H1 (cell line): Measurements from ENCODE around the gene ZFAND3. TPM values are rescaled to one million over a fixed set of nuclear protein-coding genes. Genes with fewer than 3 reads are reported as not detected.
A peak's percentile ranks its signal among the peaks of the same experiment; 100 is the strongest.

ENCODE experiments used
- CTCF ChIA-PET: fragments of 300-600 bp; sonication (Branson Sonifier 250); formaldehyde crosslinking; loops from one replicate; lab custom pipeline; 2021; ENCODE audit not compliant: partially characterized antibody; lab: Charles Lee
- POLR2A ChIA-PET: fragments of 300-600 bp; sonication (Branson Sonifier 250); formaldehyde crosslinking; loops from one replicate; lab custom pipeline; 2021; ENCODE audit warnings: inconsistent platforms; ENCODE audit not compliant: partially characterized antibody; lab: Charles Lee
- DNase-seq, 2 experiments: peaks; one replicate each; pipeline versions ENCODE4 v3.0.0 to v3.0.0-alpha.2; 2010 to 2022; ENCODE audit warnings: low spot score in 2 of 2, low read depth in 1 of 2, mixed read lengths in 1 of 2
- FAIRE-seq: peaks from 2 replicates; lab custom pipeline; 2011; peaks lifted over from hg19 to GRCh38; lab: Jason Lieb, UNC
- H2AFZ ChIP-seq: 2 replicates; pipeline ENCODE4 v1.8.1; 2012; ENCODE audit warnings: low read length, inconsistent platforms
- H2AK5ac ChIP-seq: 2 replicates; pipeline ENCODE4 v1.6.1; 2013; ENCODE audit warnings: low read depth, low read length
- H2BK120ac ChIP-seq: replicated peaks from 2 replicates; pipeline ENCODE3; 2013; ENCODE audit warnings: low read depth, low read length, inconsistent platforms
- H2BK12ac ChIP-seq: 2 replicates; pipeline ENCODE4 v1.6.1; 2013; ENCODE audit warnings: low read depth, low read length
- H2BK15ac ChIP-seq: 2 replicates; pipeline ENCODE4 v1.6.1; 2013; ENCODE audit warnings: low read length
- H2BK20ac ChIP-seq: 2 replicates; pipeline ENCODE4 v1.6.1; 2013; ENCODE audit warnings: low read length
- H2BK5ac ChIP-seq: 2 replicates; pipeline ENCODE4 v1.6.1; 2013; ENCODE audit warnings: low read depth, low read length
- H3K14ac ChIP-seq: 2 replicates; pipeline ENCODE4 v1.6.1; 2013; ENCODE audit warnings: inconsistent platforms; ENCODE audit not compliant: insufficient read length
- H3K18ac ChIP-seq: 2 replicates; pipeline ENCODE4 v1.6.1; 2013; ENCODE audit warnings: low read length; ENCODE audit errors: extremely low read depth
- H3K23ac ChIP-seq: 2 replicates; pipeline ENCODE4 v1.6.1; 2013; ENCODE audit warnings: inconsistent platforms; ENCODE audit not compliant: insufficient read length
- H3K23me2 ChIP-seq: 2 replicates; pipeline ENCODE4 v1.6.1; 2013; ENCODE audit warnings: low read depth, low read length
- H3K27ac ChIP-seq: 2 replicates; pipeline ENCODE4 v1.6.1; 2011; ENCODE audit warnings: low read depth, low read length, inconsistent platforms
- H3K27me3 ChIP-seq, 4 experiments: replicated peaks in 1 of 4; 1 replicate in 1 of 4; 2 replicates in 3 of 4; pipeline versions ENCODE4 v1.6.1 to v1.8.1; 2011 to 2013; ENCODE audit warnings: low read length in 3 of 4, mild to moderate bottlenecking in 3 of 4, inconsistent platforms in 2 of 4, mixed read lengths in 2 of 4, moderate library complexity in 1 of 4; ENCODE audit not compliant: control insufficient read depth in 3 of 4, insufficient read depth in 3 of 4; ENCODE audit errors: extremely low read depth in 1 of 4
- H3K36me3 ChIP-seq, 4 experiments: 2 replicates each; pipeline versions ENCODE4 v1.6.1 to v1.8.1; 2011 to 2013; ENCODE audit warnings: mild to moderate bottlenecking in 4 of 4, low read length in 3 of 4, moderate library complexity in 2 of 4, control low read depth in 1 of 4, inconsistent platforms in 1 of 4; ENCODE audit not compliant: insufficient read depth in 4 of 4, control insufficient read depth in 2 of 4
- H3K4ac ChIP-seq: replicated peaks from 2 replicates; pipeline ENCODE3; 2013; ENCODE audit warnings: low read length, low read depth, mixed read lengths, inconsistent platforms; ENCODE audit not compliant: insufficient read length
- H3K4me1 ChIP-seq, 4 experiments: replicated peaks in 1 of 4; 1 replicate in 1 of 4; 2 replicates in 3 of 4; pipeline versions ENCODE4 v1.6.1 to v1.8.1; 2011 to 2013; ENCODE audit warnings: low read length in 3 of 4, inconsistent platforms in 2 of 4, mixed read lengths in 1 of 4; ENCODE audit not compliant: insufficient read depth in 4 of 4, control insufficient read depth in 3 of 4
- H3K4me2 ChIP-seq, 2 experiments: 2 replicates each; pipeline versions ENCODE4 v1.6.1 to v1.8.1; 2011 to 2013; ENCODE audit warnings: low read depth in 2 of 2, low read length in 2 of 2, control low read depth in 1 of 2, inconsistent platforms in 1 of 2, mild to moderate bottlenecking in 1 of 2; ENCODE audit not compliant: insufficient read depth in 1 of 2
- H3K4me3 ChIP-seq, 4 experiments: fragments of 200-600, 300-600 bp in 1 of 4; sonication (generic), shearing (Covaris generic), sonication (Bioruptor Twin) in 1 of 4; 2 replicates each; pipeline versions ENCODE4 v1.5.1 to v1.8.1; 2011 to 2016; ENCODE audit warnings: low read length in 4 of 4, low read depth in 3 of 4, control low read depth in 2 of 4, inconsistent platforms in 2 of 4, mild to moderate bottlenecking in 2 of 4, mixed read lengths in 1 of 4, moderate library complexity in 1 of 4; ENCODE audit not compliant: insufficient read depth in 2 of 4; ENCODE audit errors: extremely low read depth in 1 of 4
- H3K56ac ChIP-seq: replicated peaks from 2 replicates; pipeline ENCODE3; 2013; ENCODE audit warnings: low read depth, mild to moderate bottlenecking, mixed read lengths, low read length, inconsistent platforms; ENCODE audit not compliant: insufficient read length
- H3K79me1 ChIP-seq: 2 replicates; pipeline ENCODE4 v1.6.1; 2013; ENCODE audit warnings: low read depth, low read length, control low read depth
- H3K79me2 ChIP-seq, 2 experiments: 2 replicates each; pipeline versions ENCODE4 v1.6.1 to v1.8.1; 2012 to 2013; ENCODE audit warnings: low read length in 2 of 2, mild to moderate bottlenecking in 2 of 2, inconsistent platforms in 1 of 2; ENCODE audit not compliant: insufficient read depth in 2 of 2, control insufficient read depth in 1 of 2
- H3K9ac ChIP-seq, 4 experiments: replicated peaks in 1 of 4; 1 replicate in 1 of 4; 2 replicates in 3 of 4; pipeline versions ENCODE4 v1.6.1 to v1.8.1; 2011 to 2013; ENCODE audit warnings: low read depth in 3 of 4, low read length in 3 of 4, control low read depth in 2 of 4, mild to moderate bottlenecking in 2 of 4, moderate library complexity in 2 of 4, inconsistent platforms in 1 of 4; ENCODE audit errors: extremely low read depth in 1 of 4
- H3K9me3 ChIP-seq, 2 experiments: 2 replicates each; pipeline versions ENCODE4 v1.6.1 to v1.8.1; 2012 to 2013; ENCODE audit warnings: mild to moderate bottlenecking in 2 of 2, moderate library complexity in 2 of 2, control low read depth in 1 of 2, inconsistent platforms in 1 of 2, low read depth in 1 of 2, low read length in 1 of 2, mixed read lengths in 1 of 2; ENCODE audit not compliant: insufficient read depth in 2 of 2
- H4K20me1 ChIP-seq, 2 experiments: replicated peaks in 1 of 2; 2 replicates each; pipeline versions ENCODE3 to v1.8.1; 2011 to 2013; ENCODE audit warnings: inconsistent platforms in 2 of 2, low read length in 2 of 2, mild to moderate bottlenecking in 1 of 2; ENCODE audit not compliant: insufficient read depth in 2 of 2, control insufficient read depth in 1 of 2
- H4K5ac ChIP-seq: 2 replicates; pipeline ENCODE4 v1.6.1; 2013; ENCODE audit warnings: low read length, low read depth, mixed read lengths, inconsistent platforms; ENCODE audit not compliant: insufficient read length
- H4K8ac ChIP-seq: 2 replicates; pipeline ENCODE4 v1.8.0; 2013; ENCODE audit warnings: mild to moderate bottlenecking, moderate library complexity, low read length, inconsistent platforms; ENCODE audit not compliant: insufficient read depth; ENCODE audit errors: extremely low read depth
- H4K91ac ChIP-seq: replicated peaks from 2 replicates; pipeline ENCODE3; 2013; ENCODE audit warnings: low read length, mixed read lengths, inconsistent platforms; ENCODE audit not compliant: insufficient read length
- BACH1 ChIP-seq: IDR thresholded peaks from 2 replicates; pipeline ENCODE4 v1.6.1; 2012; ENCODE audit warnings: low read length, improper control_type of control experiment
- CBX8 ChIP-seq: fragments of 300-800, 300-1000 bp; sonication (generic); IDR thresholded peaks from 2 replicates; pipeline ENCODE4 v1.7.1; 2016; ENCODE audit warnings: low read depth, low read length, borderline replicate concordance
- CREB1 ChIP-seq: IDR thresholded peaks from 2 replicates; pipeline ENCODE4 v1.6.1; 2012; ENCODE audit warnings: inconsistent platforms
- EGR1 ChIP-seq: IDR thresholded peaks from 2 replicates; pipeline ENCODE4 v1.6.1; 2011; ENCODE audit warnings: low read depth, low read length, borderline replicate concordance
- EZH2 ChIP-seq: fragments of 200-600 bp; sonication (generic); IDR thresholded peaks from 2 replicates; pipeline ENCODE4 v1.7.1; 2012; ENCODE audit warnings: low read depth, mild to moderate bottlenecking, moderate library complexity, low read length, inconsistent platforms; ENCODE audit not compliant: severe bottlenecking
- GABPA ChIP-seq: IDR thresholded peaks from 2 replicates; pipeline ENCODE4 v1.6.1; 2011; ENCODE audit warnings: mild to moderate bottlenecking, low read length, moderate library complexity, borderline replicate concordance; ENCODE audit not compliant: insufficient read depth
- KDM1A ChIP-seq: fragments of 200-600, 300-600 bp; sonication (generic); IDR thresholded peaks from 2 replicates; pipeline ENCODE4 v1.7.1; 2016; ENCODE audit warnings: mild to moderate bottlenecking, low read length, borderline replicate concordance
- KDM4A ChIP-seq: IDR thresholded peaks from one replicate; pipeline ENCODE4 v1.7.1; 2012; ENCODE audit warnings: low read depth, mild to moderate bottlenecking, moderate library complexity, low read length, inconsistent platforms; ENCODE audit not compliant: severe bottlenecking
- SIX5 ChIP-seq: IDR thresholded peaks from 2 replicates; pipeline ENCODE4 v1.6.1; 2011; ENCODE audit warnings: mild to moderate bottlenecking, low read depth, low read length
- SUZ12 ChIP-seq: fragments of 200-600 bp; sonication (generic); IDR thresholded peaks from 2 replicates; pipeline ENCODE4 v1.6.1; 2012; ENCODE audit warnings: mild to moderate bottlenecking, inconsistent platforms, low read length, moderate library complexity, mixed read lengths
- TAF7 ChIP-seq: optimal IDR thresholded peaks from 2 replicates; pipeline ENCODE3; 2011; ENCODE audit warnings: low read depth, mild to moderate bottlenecking, inconsistent platforms, low read length, moderate library complexity, borderline replicate concordance
- TEAD4 ChIP-seq: IDR thresholded peaks from 2 replicates; pipeline ENCODE4 v1.6.1; 2012; ENCODE audit warnings: low read depth, low read length, inconsistent platforms, mixed read lengths
- ZNF274 ChIP-seq: IDR thresholded peaks from 2 replicates; pipeline ENCODE4 v1.7.0; 2012; ENCODE audit warnings: low read length, borderline replicate concordance; ENCODE audit errors: extremely low read depth
- WGBS, 2 experiments: shearing (Covaris generic) in 1 of 2; methylation state at CpG; one replicate each; pipeline versions ENCODE4 v1.1.6 to v1.1.7; 2013 to 2015; ENCODE audit warnings: low lambda C conversion rate in 2 of 2, mixed read lengths in 2 of 2, inconsistent platforms in 1 of 2, low coverage in 1 of 2, missing lambda C conversion rate in 1 of 2; ENCODE audit not compliant: insufficient replicate concordance in 2 of 2, insufficient coverage in 1 of 2, insufficient read length in 1 of 2; ENCODE audit errors: extremely low coverage in 1 of 2, missing lambda C conversion rate in 1 of 2; 5-methylcytosine and 5-hydroxymethylcytosine counted together
- polyA plus RNA-seq, 7 experiments: library from polyadenylated mRNA; depleted of rRNA in 3 of 7; stranded (reverse) in 5 of 7; unstranded in 2 of 7; fragments of >200 nt in 5 of 7; fragments of 200-250 nt in 2 of 7; gene quantifications; 1 replicate in 5 of 7; 2 replicates in 1 of 7; 4 replicates in 1 of 7; pipeline versions ENCODE4 v1.2.1 to v1.2.3, GENCODE V29; 2011 to 2013; ENCODE audit warnings: missing spikeins in 2 of 7, mixed read lengths in 2 of 7
- total RNA-seq: library from RNA; stranded (reverse); fragmentation: NEBNext Ultra II Directional; extraction: Animal tissue kit (Norgen Biotek cat#: 25700); gene quantifications from 2 replicates; pipeline ENCODE4 v1.2.1, GENCODE V29; 2021

The ZFAND3 gene
- total and polyA plus RNA-seq, 2 of the 8 experiments (the other 6 are each of a cell fraction or from before 2014, with no cell fraction given), result 13.0 to 51.3 TPM

- H3K9me3 ChIP-seq, result no peaks in the 10 kb centered on the region
- H3K14ac ChIP-seq, result no peak overlapping the region
- H2BK20ac ChIP-seq, result 0 out of 2 replicates have a peak overlapping the region, but pooled peaks have one; percentile 48
- H4K5ac ChIP-seq, result no peak overlapping the region
- ChIA-PET POLR2A (interaction anchor here (0.9 kb wide), 1 partner anchor 16 kb away, joined by 3 read pairs; no protein-coding TSS in a partner anchor), CTCF (interaction anchor here (0.7 to 1.4 kb wide), 5 partner anchors 17 to 867 kb away, joined by 3 to 4 read pairs (median 3); no protein-coding TSS in a partner anchor)
- FAIRE-seq (no peak), DNase-seq (peak in 1 of 2 experiments; percentile 45)
- no peak overlapping the region for H3K4me3 ChIP-seq
- no peak overlapping the region for H3K4me2 ChIP-seq
- no peaks in the 10 kb centered on the region for H3K36me3 ChIP-seq
- no peak overlapping the region for H2BK5ac ChIP-seq
- H2AK5ac ChIP-seq, result no peak overlapping the region
- no peak overlapping the region for H4K91ac ChIP-seq
- H3K27ac ChIP-seq, result no peak overlapping the region
- no peak overlapping the region for H2BK15ac ChIP-seq
- no peaks in the 10 kb centered on the region for H4K20me1 ChIP-seq
- no peaks in the 10 kb centered on the region for H3K23me2 ChIP-seq
- 83% methylated on average over 7 of the region's 7 CpGs; no CpG with 5 or more reads in 1 of the 2 experiments for WGBS, 2 experiments
- H2AFZ ChIP-seq, result no peak overlapping the region
- H3K9ac ChIP-seq, result no peak overlapping the region
- no peak overlapping the region for H4K8ac ChIP-seq
- peaks cover 6 to 20% (median 15%) of the 10 kb centered on the region in 4 experiments for H3K4me1 ChIP-seq
- no peak overlapping the region for H2BK120ac ChIP-seq
- H3K4ac ChIP-seq, result no peak overlapping the region
- no peak overlapping the region for H3K18ac ChIP-seq
- no peak overlapping the region for H3K23ac ChIP-seq
- no peaks in the 10 kb centered on the region for H3K79me1 ChIP-seq
- H3K56ac ChIP-seq, result no peak overlapping the region
- H2BK12ac ChIP-seq, result no peak overlapping the region
- H3K27me3 ChIP-seq, result no peaks in the 10 kb centered on the region
- H3K79me2 ChIP-seq, result no peaks in the 10 kb centered on the region
- no peak for TF ChIP-seq ZNF274
- TF ChIP-seq SUZ12, result no peak
- no peak for TF ChIP-seq TAF7
- no peak for TF ChIP-seq BACH1
- no peak for TF ChIP-seq CREB1
- no peak for TF ChIP-seq KDM1A
- no peak for TF ChIP-seq KDM4A
- TF ChIP-seq CBX8, result no peak
- no peak for TF ChIP-seq EZH2
- TF ChIP-seq SIX5, result no peak
- no peak for TF ChIP-seq EGR1
- TF ChIP-seq GABPA, result no peak
- TF ChIP-seq TEAD4, result no peak
These were observed 373.5 kb downstream of the ZFAND3 start for GRCh38 chr6:38193051-38193450.
